Measurements from ENCODE around the gene ECE1.

Gene ECE1

DNA sequence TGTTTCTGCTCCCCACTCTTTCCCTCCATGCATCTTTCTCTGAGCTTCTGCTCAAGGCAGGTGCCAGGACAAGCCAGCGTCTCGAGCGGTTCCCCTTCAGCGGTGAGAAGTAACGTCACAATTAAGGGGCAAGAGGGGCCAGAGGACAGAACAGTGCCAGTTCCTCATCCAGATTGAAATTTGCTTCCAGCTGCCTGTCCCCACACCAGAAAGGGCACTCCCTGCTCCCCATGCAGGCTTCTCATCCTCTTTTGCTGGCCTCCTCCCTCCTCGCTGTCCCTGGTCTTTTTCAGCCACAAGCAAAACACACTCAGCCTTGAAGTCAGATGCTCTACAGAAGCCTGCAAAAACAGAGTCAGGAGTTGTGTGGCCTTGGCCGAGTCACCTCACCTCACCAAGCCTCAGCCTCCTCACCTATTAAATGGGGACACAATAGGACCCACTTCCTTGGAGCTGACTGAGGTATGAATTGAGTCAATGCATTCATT, 35.0 kb upstream of the ECE1 start:
- DNase-seq, result no peak

DNA sequence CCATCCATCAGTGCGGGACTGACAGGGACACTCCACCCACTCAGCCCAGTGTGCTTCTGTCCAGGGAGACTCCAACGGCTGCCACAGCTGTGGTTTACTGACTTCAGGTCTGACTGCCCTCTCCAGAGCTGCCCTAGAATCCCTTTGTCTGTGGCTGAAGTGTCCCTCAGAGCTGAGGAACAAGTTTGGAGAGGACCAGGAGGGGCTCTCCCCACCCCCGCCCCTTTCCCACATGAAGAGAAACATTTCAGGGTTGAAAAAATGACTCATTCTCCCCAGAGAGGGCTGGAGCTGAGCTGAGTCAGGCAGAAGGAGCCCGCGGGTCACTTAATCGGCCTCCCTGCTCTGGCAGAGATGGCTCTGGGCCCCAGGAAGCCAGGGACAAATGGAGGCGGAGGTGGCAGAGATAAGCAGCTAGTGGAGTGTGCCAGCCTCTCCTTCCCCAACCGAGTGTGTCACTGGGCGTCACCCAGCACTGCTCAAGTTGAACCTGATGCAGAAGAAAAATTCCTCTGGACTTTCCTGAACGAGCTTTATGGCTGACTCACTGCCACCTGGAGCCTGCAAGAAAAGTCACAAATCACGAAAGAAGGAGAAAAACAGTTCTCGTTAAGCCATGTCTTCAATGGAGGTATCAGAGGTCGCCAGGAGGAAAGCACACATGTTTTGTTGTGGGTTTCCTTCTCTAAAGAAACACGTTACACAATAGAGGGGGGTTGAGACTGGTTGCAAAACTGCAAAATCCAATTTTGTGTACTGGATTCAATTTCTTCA, 34.3 kb upstream of the ECE1 start:
- DNase-seq, result no peak

DNA sequence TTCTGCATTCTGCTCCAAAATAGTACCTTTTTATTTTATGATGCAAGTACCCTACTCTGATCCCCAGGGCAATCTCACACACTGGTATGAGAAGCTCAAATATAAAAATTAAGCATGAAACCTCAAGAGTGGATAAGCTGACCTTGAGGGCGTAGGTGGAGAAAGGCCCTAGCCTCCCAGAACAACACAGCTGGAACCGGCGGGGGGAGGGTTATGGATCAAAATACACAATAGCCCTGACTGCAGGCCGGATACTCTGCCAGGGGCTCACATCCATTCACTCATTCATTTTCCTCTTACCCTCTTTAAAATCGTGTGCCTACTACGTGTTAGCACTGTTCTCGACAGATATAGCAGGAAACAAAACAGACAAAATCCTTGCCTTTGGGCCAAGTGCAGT, 32.8 kb upstream of the ECE1 start:
- DNase-seq, result no peak

DNA sequence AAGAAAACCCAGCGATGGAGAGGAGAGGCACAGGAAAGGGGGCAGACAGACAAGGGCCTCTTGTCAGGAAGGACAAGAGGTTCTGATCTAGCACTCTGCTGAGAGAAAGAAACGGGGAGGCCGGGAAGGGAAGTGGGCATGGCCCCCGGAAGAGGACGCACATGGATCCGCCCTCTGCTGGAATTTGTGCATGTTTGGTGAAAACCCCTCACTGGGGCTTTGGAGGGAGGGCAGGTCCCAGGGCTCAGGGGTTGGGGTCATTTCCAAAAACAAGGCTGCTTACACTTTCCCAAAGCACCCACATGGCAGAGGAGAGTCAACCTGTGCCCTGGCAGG, 32.4 kb upstream of the ECE1 start:
- no peak for DNase-seq

DNA sequence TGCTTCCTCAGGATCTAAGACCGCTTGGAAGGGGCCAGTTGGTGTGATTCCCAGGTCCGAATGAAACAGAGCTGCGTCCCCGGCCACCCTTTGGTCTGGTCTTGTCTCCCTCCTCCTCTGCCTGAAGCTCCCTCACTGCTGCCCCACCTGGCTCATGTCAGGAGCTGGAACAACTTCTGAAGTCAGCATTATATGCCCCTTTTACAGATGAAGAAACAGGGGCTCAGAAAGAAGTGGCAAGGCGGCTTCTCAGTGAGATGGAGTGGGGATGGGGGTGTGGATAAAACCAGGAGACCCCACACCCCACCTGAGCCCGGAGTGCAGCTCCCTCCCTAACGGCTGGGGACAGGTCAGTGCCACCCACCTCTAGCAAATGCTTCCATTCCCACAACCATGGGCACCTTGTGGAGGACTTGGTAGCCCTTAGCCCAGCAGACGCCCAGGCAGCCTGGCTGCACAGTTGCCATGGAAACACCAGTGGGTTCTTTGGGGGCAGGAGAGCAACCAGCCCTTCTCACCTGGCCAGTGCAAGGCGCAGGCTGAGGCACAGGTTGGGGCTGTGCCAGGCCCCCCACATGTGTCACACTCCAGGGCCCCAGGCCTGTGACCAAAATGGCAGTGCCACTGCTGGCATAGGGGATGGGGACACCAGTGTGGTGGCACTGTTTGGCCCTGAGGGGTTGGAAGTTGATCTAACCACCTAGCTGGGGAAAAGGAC, 31.9 kb upstream of the ECE1 start:
- DNase-seq, result no peak

DNA sequence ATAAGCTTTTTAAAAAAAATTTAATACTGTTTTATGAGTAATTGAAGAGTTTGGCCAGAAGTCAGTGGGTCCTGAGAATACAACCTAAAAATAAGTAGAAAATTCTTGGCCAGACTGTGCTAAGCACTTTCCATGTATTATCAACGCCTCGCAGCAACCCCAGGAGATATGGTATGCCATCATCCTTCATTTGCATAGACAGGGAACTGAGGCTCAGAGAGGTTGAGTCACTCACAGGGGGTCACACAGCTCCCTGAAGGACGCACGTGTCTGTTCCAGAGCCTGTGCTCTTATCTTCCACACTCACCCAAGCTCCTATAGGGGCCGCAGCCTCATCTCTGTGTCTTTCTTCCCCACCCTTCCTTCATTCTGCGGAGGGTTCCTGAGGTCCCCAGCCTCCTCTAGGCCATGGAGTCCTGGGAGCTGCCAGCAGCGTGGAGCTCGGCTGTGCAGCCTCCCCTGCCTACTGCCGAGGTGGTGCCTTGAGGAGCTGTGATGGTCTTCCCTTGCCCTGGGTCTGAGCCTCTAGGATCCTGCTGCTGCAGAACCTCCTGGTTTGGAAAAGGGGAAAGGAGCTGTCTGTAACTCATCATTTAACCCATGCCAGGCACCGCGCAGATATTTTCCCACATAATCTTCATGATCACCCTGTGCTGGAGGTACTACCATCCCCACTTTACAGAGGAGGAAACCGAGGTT, 30.3 kb upstream of the ECE1 start:
- no peak for DNase-seq

DNA sequence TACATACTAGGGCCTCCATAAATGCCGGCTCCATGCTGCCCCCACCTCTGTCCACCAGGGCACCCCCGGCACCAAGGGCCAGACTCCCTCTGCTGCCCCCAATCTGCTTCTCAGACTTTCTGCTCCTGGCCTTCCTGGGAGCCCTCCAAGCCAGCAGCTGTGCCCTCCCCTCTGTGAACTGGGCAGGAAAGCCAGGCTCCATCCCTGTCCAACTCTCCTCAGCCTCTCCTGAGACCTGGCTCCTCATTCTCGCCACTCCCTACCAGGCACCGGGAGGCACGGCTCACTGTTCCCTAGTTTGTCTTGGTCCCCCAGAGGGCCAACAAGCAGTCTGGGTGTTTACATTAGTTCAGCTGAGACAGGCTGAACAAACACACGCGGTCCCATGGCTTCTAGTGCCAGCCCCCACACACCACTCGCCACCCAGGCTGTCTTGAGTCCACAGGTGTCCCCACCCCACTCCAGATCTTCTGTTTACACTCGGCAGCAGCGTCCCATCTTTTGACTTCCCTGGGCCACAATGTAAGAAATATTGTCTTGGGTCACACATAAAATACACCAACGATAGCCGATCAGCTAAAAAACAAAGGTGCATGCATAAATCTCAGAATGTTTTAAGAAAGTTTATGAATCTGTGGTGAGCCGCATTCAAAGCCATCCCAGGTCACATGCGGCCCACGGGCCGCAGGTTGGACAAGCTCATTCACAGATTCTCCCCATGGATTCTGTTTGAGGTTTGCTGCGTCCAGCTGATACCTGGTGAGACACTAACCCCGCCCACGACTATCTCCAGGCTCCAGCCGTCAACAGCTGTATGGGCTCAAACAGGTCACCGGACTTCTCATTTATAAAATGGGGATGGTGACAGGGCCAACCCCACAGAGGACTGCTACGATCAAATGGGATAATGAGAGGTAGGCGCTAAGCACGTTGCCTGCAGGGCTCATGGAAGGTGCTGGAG, 29.5 kb upstream of the ECE1 start:
- no peak for DNase-seq

DNA sequence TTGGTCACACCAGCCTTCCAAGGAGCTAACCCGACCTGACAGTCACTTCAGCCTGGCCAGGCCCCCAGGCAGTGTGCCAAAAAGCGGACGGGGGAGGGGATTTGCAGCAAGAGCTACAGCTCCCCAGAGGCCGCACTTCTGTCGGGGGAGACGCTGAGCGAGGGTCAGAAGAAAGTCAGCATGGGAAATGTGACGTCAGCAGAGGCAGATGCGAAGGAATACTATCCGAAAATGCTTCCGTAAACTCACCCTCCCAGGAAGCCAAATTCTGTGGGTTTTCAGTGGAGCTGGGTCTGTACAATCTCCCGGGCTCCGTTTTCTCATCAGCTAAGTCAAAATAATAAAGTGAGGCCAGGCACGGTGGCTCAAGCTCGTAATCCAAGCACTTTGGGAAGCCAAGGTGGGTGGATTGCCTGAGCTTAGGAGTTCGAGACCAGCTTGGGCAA, 28.5 kb upstream of the ECE1 start:
- DNase-seq, result no peak

DNA sequence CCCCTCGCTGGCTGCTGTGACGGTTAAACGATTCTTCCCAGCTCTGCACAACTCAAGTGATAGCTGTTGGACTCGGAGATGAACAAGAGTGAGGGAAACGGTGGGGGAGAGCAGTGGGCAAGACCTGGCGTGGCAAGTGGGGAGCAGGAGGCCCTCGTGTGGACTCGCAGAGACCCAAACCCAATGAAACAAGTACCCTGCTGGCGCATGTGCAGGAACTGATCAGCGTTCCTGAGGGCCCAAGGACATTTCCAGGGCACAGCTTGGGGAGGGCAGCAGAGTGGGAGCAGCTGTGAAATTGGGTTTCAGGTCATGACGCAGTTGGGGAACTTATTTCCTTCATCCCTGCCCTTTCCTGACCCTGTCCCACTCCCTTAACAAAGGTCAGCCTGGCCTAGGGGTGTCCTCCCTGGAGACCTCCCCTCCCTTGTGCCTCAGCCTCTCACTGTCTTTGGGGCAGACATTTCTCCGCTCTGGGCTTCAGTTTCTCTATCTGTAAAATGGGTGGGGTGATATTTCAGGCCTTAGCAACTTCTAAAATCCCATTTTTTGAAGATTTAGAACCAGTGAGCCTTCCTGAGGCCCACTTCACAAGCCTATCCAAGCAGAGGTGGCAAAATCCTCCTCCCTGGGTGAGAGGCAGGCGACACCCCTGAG, 27.9 kb upstream of the ECE1 start:
- DNase-seq, result no peak

DNA sequence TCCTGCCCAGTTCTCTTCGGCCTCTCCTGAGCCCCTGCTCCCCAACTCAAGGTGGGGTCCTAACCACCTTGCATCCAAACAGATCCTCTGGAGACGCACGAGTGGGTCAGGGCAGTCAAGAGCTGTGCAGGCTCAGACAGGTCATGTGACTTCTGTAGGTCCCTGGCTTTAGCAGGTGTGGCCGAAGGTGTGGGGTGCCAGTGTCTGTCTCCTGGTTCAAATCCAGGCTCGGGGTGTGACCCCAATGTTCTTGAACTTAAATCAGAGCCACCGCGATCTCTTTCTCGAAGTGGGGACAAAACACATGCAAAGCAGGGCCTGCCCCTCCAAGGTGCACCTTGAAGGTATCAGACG, 27.4 kb upstream of the ECE1 start:
- no peak for DNase-seq

DNA sequence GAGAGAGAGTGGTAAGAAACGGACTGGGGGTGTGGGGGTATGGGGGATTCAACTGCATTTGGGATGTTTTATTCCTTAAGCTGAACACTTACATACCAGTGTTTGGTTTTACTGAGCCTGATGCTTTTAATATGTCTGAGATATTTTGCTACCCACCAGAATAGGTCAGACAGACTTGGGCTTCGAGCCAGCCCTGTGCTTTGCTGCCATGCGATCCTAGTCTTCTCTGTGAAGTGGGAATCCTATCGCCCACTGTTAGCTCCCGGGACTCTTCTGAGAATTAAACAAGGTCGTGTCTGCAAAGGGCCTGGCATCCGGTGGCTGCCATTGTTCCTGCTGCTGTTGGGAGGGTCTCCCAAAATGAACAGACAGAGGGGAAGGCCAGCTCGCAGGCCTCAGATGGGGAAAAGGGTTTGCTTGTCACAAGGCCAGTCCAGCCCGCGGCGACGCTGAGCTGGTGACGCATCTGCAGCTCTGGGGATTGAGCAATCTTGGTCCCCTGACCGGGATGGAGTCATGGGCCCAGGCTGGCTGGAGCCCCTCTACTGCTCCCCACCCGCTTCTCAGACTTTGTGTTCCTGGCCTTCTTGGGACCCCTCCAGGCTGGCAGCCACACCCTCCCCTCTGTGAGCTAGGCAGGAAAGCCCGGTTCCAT, 26.9 kb upstream of the ECE1 start:
- DNase-seq, result no peak

DNA sequence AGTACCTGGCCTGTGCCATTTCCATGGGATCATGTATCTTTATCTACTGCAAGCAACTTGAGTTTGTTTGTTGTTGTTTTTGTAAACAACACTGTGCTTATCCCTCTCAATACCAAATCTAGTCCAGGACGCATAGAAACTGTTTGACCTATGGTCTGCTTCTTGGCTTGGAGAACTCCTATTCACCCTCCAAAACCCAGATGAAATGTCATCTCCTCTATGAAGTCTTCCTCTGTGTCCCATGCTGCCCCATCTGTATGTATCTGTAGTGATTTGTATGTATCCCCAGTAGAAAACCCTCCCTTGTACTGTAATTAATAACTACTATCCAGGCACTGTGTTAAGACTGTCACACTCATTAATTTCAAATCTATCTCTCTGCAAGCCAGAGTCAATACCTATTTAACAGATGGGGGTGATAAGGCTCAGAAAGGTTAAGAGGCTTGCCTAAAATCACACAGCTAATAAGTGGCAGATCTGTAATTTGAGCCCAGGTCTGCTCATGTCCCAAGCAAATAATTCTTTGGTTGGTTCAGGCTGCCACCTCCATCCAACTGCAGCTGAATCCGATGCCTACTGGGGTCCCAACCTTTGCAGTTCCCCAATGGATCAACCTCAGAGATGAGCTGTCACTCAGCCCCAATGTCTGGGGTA, 24.6 kb upstream of the ECE1 start:
- DNase-seq, result no peak

DNA sequence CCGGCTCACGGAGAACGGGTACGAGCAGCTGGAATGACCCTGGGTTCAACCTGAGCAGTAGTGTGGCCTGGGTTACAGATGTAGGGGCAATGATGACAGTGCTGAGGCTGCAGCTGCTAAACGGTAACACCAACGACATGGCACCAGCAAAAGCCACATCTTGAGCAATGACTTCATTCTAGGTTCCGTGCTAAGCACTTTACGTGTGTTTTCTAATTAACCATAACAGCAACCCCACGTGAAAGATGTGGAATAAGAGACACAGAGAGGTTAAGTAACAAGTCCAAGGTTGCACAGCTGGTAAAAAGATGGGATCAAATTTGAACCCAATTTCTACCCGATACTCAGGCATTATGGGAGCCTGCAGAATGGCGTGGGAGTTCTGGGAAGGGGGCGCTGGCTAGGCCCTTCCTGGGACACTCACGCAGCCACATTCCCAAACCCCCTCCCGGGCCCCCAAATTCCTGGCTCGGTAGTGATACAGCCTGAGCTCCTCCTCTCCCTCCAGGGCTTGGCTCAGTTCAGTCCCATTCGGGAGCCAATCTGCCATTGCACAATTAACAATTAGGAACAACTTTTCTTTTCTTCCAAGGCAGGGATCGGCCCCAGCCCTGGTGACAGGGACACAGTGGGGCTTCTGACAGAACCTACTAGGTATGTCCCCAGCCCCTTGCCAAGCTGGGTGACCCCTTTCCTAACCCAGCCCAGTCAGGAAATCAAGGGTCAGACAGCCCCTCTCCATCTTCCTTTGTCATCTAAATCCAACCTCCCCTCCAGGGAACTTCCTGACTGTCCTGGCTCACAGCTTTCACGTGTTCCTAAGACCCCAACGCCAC, 23.8 kb upstream of the ECE1 start:
- no peak for DNase-seq

DNA sequence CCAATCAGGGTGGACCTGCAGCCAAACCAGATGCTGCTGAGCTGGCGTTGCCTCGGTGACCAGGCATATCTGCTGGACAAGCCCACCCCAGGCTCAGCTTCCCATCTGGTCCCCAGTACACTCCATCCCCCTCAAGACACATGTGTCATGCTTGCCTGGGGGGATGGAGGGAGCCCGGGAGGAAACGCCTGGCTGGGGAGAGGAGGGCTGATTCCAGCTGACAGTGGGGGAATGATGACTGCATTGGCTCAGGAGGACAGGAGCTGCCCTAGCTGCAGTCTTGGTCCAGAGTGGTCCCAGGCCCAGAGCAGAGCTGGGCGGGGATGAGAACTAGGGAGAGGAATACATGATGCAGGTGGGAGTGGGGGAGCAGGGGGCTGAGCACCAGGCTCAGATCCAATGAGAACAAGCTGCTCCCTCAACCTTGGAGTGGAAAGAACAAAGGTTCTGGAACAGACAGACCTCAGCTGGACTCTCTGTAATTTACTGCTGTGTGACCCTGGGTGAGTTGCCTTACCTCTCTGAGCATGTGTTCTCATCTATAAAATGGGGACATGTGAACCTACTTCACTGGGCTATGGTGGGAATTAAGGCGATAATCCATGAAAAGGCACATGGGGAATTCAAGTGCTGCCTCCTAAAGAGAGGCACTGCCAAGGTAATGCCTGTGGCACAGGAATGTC, 23.1 kb upstream of the ECE1 start:
- DNase-seq, result no peak

DNA sequence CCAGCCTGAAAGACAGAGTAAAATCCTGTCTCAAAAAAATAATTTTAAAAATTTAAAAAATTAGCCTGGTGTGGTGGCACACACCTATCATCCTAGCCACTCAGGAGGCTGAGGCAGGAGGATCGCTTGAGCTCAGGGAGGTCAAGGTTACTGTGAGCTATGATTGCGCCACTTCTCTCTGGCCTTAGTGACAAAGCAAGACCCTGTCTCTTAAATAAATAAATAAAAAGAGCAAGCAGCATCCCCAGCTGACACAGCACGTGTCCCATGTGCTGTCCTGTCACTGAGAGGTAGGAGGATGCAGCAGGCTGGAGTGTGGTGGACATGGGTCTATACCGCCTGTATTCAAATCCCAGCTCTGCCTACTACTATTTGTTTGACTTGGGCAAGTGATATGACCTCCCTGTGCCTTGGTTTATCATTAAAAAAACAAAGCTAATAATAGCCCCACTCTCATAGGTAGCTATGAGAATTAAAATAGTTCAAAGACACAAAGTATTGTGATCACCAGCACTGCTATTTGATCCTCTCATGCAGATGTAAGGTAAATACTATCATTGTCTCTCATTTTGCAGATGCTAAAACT, 22.2 kb upstream of the ECE1 start:
- DNase-seq, result no peak

DNA sequence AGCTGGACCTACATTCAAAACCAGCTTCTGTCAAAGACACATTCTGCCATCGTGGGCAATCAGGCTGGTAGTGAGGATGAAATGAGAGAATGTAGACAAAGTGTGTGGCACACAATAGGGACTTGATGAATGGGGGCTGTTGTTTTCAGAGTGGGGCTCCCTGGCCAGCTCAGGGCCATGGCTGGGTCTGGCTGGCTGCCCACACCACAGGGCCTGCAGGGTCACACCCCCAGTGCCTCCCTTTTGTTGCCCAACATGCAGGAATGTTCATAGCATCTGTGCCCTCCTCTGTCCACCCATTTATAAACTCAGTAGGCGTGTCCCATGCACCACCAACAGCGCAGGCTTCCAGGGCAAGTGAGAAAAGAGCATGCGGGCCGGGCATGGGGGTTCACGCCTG, 20.8 kb upstream of the ECE1 start:
- no peak for DNase-seq

DNA sequence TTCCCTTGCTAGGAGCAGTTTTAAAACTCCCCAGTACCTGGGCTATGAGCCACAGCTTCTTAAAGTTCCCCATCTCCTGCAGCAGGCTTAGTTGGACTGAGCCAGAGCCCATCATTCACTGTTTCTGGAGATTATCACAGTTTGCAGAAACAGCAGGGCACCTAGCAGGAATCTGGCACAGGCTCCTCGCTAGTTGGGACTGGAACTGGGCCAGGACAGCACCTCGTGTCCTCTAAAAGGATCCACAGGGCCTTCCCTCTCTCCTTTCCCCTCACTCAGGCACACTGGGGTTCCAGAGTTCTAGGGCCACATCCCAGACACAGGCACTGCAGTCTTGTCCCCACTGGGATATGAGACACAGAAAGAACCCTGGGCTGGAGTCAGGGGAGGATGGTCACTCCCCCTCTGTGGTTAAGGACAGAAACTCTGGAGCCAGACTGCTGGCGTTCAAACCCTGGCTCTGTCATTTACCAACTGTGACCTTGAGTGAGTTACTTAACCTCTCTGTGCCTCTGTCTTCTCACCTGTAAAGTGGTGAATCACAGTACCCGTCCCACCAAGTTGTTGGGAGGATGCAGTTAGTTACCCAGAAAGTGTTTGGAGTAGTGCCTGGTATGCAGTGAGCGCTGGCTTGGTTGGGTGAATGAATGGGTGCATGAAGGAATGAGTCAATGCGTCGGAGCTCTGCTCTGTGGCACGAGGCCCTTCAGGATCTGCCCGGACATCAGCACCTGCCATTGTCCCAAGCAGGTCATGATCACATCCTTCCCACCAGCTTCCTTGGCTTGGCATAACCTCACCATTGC, 18.8 kb upstream of the ECE1 start:
- no peak for DNase-seq

DNA sequence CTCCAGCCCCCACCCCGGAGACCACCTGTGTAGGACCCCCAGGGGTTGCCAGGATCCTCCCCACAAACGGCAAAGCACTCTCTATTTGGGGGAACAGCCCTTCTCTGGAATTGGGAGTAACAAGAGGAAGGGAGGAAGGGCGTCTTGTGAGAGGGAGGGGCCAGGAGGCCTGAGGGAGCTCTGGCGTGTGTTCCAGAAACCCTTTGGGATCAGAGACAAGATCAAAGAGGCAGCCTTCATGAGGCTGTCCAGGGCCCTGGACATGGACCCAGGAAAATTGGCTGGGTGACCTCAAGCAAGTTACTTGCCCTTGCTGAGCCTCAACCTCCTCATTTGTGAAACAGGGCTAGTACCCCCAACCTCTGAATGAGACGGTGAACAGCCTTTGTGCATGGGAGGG, 18.1 kb upstream of the ECE1 start:
- no peak for DNase-seq
